ENCODE data around the gene HTD2. TPM values are rescaled to one million over a fixed set of nuclear protein-coding genes. Genes with fewer than 3 reads are reported as not detected.
"Not testable (repeated sequence)": the region's sequence is repeated elsewhere in the genome, so short reads cannot be mapped to it uniquely, and the experiment has no call there.

Gene HTD2
- total RNA-seq: 10 to 100 TPM; 11.5 to 12.3 TPM

DNA sequence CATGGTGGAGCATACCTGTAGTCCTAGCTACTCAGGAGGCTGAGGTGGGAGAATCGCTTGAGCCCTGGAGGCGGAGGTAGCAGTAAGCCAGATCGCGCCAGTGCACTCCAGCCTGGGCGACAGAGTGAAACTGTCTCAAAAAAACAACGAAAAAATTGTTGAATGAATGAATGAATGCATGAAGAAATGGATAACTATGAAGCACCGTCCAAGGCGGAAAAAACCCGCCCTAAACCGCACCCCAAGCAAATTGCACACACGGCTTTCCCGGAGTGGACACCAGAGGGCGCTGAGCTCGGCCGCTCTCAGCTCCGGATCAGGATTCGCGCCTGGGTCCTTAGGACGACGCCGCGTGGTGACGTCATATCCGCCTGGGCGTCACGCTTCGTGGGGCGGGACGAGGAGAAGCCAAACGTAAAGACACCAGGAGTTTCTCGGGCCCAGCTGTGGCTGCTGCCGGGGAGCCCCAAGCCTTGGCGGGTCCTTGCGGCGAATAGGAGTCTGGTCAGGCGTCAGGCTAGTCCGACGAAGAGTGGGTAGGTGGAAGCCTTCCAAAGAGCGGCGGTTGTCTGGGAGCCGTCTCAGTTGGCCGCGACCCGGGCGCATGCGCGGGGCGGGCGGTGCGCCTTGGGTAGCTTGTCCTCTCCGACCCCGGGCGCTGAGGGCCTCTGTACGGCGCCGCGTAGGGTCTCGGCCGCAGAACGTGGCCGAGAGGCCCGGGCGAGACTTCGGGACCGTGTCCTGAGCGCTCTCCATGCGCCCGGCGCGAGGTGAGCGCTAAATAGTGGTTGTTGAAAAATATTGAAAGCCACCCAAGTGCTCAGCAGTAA lies at the start of gene HTD2, which contains the start of gene RPP14:
Gene HTD2, plus strand, starts transcription at position 639 of the 830 bp plus-strand sequence. CDS start 11,094 bp downstream, outside the sequence.
Gene RPP14, plus strand, starts transcription at position 364 of the 830 bp plus-strand sequence. CDS start 4,085 bp downstream, outside the sequence.
- CTCF ChIA-PET: interaction anchor here (0.7 to 4.5 kb wide), 31 partner anchors 8 to 322 kb away, joined by 3 to 26 read pairs (median 5); partner anchors contain the start of genes ABHD6, ACOX2, KCTD6 and PXK

DNA sequence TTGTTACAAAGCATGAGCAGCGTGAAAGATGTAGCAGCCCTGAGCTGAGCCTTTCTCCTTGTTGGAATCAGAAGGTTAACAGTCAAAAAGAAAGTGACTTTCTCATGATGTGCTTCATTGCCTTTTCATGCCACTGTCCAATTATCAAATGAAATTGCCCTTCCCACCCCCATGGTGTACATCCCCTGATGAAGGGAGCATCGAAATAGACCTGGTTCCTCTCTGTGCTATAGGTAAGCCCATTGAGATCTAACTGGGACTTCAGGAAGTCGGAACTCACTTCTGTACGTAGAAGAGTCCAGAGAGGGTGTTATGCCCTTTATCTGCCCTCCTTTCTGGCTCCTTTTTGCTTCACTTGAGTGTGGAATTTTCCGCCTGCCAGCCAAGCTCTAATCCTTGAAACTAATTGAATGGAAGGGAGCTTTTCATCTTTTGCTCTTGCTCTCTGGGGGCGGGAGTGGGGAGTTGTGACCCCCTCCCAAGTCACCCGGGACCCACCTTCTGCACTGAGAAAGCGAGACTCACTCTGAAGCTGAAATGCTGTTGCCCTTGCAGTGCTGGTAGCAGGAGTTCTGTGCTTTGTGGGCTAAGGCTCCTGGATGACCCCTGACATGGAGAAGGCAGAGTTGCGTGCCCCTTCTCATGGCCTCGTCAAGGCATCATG lies 47.8 kb upstream of the HTD2 start:
- ChIA-PET CTCF (no interaction called here), POLR2A (no interaction called here)

More for the DNA sequence above, at the start of gene HTD2, which contains the start of gene RPP14:
- POLR2A ChIA-PET: interaction anchor here (0.6 to 2.2 kb wide), 10 partner anchors 14 to 243 kb away, joined by 3 to 12 read pairs (median 4); partner anchors contain the start of genes ABHD6, KCTD6, PDHB and PXK

- ChIA-PET CTCF (no interaction called here), POLR2A (no interaction called here)
Observed at GRCh38 chr3:58260261-58260731, 46.0 kb upstream of the HTD2 start.

DNA sequence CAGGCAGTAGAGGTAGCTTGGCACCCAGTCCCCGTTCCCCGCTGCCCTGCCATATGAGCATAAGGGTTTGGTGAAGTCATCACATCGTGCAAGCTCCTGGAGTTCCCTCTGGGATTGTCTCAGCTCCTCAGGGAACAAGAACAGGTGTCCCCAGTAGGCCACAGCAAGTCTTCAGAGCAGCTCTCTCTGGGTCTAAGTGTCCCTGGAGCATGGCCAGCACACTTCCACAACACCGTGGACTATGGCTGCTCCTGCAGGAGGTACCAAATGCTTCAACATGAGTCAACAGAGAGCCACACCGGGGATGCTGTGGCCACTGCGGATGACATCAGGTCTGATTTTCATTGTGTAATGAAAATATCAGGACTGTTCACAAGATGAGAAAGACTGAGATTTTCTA lies 45.6 kb upstream of the HTD2 start:
- CTCF ChIA-PET: no interaction called here

DNA sequence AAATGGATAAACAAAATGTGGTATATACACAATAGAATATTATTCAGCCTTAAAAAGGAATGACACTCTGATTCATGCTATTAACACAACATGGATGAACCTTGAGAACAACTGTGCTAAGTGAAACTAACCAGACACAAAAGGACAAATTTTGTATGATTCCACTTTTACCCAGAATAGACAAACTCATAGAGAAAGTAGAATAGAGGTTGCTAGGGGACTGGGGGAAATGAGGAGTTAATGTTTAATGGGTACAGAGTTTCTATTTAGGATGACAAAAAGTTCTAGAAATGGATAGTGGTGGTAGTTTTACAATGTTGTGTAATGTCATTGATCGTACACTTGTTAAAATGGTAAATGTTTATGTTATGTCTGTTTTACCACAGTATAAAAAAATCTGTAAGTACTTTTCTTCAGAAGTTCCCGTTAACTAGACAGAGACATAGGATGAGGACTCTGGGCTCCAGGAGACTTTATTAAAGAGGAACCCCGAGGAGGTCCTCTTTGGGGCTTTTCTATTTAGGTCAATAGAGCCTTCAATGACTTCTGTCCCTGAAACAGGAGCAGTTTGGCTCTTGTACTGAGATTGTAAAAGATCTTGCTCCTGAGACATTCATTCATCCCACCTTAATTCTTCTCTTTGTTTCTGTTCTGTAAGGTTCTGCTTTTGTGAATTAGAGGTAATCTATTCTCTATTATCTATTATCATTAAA lies 44.2 kb upstream of the HTD2 start:
- POLR2A ChIA-PET: no interaction called here

More for the DNA sequence above, 45.6 kb upstream of the HTD2 start:
- POLR2A ChIA-PET: no interaction called here

GRCh38 chr3:58266577-58266976 lies 39.7 kb upstream of the HTD2 start:
- ChIA-PET CTCF (no interaction called here), POLR2A (no interaction called here)

More for the DNA sequence above, 44.2 kb upstream of the HTD2 start:
- CTCF ChIA-PET: no interaction called here

GRCh38 chr3:58267543-58267942 lies 38.8 kb upstream of the HTD2 start:
- POLR2A ChIA-PET, CTCF ChIA-PET: not testable (repeated sequence)

DNA sequence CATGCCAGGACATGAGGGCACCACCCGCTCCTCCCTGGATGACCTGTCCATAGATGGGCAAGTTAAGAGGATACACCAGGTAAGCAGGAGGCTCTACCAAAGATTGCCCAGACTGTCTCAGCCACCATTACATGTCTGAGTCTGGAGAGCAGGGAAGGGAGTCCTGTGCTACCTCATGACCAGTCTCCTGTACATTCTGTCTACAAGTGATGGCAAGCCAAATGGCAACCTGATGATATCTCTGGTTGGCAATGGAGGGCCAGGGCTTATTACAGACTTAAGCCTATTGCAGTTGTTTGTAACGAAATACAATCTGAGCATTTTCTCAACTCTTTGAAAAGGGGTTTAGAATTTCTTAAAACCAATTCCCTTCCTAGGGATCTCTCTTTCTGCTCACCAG lies 37.0 kb upstream of the HTD2 start:
- ChIA-PET POLR2A (no interaction called here), CTCF (interaction anchor here (0.6 kb wide), 1 partner anchor 45 kb away, joined by 3 read pairs; no protein-coding TSS in a partner anchor)

DNA sequence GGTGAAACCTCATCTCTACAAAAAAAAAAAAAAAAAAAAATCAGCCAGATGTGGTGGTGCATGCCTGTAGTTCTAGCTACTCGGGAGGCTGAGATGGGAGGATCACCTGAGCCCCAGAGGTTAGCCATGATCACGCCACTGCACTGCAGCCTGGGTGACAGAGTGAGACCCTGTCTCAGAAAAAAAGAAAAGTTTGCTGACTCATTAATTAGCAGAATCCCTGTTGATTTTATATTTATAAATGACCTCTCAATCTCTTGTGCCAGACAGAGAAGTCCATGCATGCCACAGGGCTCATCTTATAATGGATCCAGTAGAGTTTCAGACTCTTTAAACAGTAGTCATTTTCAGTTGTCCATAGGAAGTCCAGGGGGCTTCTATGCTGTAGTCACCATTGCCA lies 35.8 kb upstream of the HTD2 start:
- ChIA-PET CTCF (no interaction called here), POLR2A (no interaction called here)

DNA sequence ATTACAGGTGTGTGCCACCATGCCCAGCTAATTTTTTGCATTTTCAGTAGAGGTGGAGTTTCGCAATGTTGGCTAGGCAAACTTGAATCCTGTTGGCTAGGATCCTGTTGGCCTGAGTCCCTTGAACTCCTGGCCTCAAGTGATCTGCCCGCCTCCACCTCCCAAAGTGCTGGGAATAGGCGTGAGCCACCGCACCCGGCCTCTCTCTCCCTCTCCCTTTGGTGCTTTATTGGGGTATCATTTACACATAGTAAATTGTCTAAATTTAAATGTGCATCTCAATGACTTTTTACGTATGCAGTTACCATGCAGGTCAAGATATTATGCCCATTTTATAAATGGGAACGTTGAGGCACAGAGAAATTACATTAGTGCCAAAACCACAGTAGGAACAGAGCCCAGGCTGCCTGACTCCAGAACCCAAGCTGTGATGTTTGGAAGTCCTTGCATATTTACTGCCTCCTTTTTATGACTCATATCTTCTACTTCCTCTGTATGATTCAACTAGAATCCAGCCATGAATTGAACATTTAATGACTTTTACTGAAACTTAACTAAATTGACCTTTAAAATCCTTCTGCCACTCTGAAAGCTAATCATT lies 34.3 kb upstream of the HTD2 start:
- POLR2A ChIA-PET: no interaction called here
- CTCF ChIA-PET: interaction anchor here (1.2 to 1.8 kb wide), 2 partner anchors 11 to 34 kb away, joined by 3 to 4 read pairs; partner anchors contain the start of genes HTD2 and RPP14

DNA sequence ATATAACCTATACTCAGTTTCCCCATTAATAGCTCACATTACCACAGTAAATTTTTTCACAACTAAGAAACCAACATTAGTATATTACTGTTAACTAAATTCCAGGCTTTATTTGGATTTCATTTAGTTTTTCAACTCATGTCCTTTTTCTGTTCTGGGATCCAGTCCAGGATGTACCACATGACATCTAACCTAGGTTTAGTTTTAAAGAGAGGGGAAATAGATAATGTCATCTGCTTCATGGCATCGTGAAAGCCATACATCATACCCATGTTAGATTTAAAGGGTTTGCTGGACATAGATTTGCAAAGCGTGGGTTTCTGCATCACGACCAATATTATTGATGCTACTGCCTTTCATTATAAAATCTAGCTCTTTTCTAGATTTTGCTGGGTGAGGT lies 33.4 kb upstream of the HTD2 start:
- ChIA-PET POLR2A (no interaction called here), CTCF (interaction anchor here (1.2 to 1.8 kb wide), 2 partner anchors 10 to 33 kb away, joined by 3 to 4 read pairs; partner anchors contain the start of genes HTD2 and RPP14)

DNA sequence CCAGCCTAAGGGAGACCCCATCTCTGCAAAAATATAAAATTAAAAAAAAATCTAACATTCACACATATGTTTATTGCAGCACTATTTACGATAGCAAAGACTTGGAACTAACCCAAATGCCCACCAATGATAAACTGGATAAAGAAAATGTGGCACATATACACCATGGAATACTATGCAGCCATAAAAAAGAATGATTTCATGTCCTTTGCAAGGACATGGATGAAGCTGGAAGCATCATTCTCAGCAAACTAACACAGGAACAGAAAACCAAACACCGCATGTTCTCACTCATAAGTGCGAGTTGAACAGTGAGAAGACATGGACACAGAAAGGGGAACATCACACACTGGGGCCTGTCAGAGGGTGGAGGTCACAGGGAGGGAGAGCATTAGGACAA lies 33.0 kb upstream of the HTD2 start:
- POLR2A ChIA-PET: not testable (repeated sequence)
- CTCF ChIA-PET: interaction anchor here (1.8 kb wide), 1 partner anchor 33 kb away, joined by 4 read pairs; the partner anchor contains the start of genes HTD2 and RPP14

GRCh38 chr3:58274027-58274614 lies 32.2 kb upstream of the HTD2 start:
- ChIA-PET POLR2A (no interaction called here), CTCF (no interaction called here)

GRCh38 chr3:58281069-58281468 lies 25.3 kb upstream of the HTD2 start:
- ChIA-PET CTCF (no interaction called here), POLR2A (interaction anchor here (0.8 kb wide), 1 partner anchor 44 kb away, joined by 3 read pairs; the partner anchor contains the start of gene ABHD6)

DNA sequence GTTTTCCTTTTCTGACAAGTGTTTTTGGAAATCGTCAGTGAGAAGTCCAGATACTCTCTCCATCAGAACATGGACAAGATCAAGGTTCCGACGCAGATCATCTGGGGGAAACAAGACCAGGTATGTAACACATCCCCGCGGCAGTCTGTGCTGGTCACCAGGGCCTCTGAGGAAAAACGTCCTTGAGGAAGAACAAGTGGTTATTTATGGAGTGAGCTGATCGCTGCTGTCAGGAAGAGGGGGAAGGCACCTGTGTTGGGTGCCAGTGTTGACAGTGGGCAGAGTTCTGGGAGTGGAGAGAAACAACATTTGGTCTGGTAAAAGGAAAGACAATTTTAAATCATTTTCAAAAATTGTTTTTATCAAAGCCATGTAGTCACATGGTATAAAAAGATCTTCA lies 21.0 kb upstream of the HTD2 start:
- POLR2A ChIA-PET: no interaction called here
- CTCF ChIA-PET: interaction anchor here (0.5 kb wide), 1 partner anchor 1139 kb away, joined by 3 read pairs; no protein-coding TSS in a partner anchor

DNA sequence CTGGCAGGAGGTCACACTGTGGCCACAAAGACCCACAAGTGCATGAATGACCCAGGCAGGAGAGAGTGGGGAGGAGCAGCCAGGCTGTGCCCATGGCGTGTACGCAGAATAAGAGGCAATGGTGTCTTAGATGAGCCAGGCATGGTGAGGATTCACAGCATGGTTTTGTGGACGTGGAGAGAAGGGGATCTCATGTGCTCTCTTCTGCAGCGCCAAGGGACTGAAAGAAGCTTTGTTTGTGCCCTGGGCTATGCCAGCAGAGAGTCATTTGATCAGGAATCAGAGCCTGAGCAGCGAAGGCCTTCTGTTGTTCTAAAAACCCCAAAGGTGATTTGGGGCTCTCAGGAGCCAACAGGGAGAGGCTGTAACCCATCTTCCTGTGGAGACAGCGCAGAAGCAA lies 19.0 kb upstream of the HTD2 start:
- ChIA-PET CTCF (no interaction called here), POLR2A (no interaction called here)

- CTCF ChIA-PET: no interaction called here
- POLR2A ChIA-PET: no interaction called here
Observed at GRCh38 chr3:58288011-58288728, 18.1 kb upstream of the HTD2 start.

DNA sequence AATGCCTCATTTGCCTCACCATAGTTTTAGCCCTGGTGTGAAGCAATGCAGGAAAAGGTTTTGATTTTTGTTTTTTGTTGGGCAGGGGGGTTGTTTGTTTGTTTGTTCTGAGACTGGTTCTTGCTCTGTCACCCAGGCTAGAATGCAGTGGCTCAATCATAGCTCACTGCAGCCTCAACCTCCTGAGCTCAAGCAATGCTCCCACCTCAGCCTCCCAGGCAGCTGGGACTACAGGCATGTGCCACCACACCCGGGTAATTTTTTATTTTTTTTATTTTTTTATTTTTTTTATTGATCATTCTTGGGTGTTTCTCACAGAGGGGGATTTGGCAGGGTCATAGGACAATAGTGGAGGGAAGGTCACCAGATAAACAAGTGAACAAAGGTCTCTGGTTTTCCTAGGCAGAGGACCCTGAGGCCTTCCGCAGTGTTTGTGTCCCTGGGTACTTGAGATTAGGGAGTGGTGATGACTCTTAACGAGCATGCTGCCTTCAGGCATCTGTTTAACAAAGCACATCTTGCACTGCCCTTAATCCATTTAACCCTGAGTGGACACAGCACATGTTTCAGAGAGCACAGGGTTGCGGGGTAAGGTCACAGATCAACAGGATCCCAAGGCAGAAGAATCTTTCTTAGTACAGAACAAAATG lies 17.2 kb upstream of the HTD2 start:
- CTCF ChIA-PET, POLR2A ChIA-PET: not testable (repeated sequence)

Measured in activated CD8-positive, alpha-beta memory T cell treated with anti-CD3 and anti-CD28 coated beads for 36 hours (primary cell).